Panc1 (cell line): Measurements from ENCODE around the gene ADGRE3. TPM values are rescaled to one million over a fixed set of nuclear protein-coding genes. Genes with fewer than 3 reads are reported as not detected.

ENCODE experiments used
- ATAC-seq: fragments of 200-7000 bp; cut with Tn5 transposase; 2 replicates; pipeline ENCODE4 v1.9.1; 2020; ENCODE audit warnings: mild to moderate bottlenecking, moderate library complexity
- BruUV-seq: library from RNA; stranded (reverse); fragments of 400-500 nt; replicated peaks from 2 replicates; lab custom pipeline; 2021; lab: Mats Ljungman, UMichigan
- CTCF ChIA-PET: fragments of 300-600 bp; sonication (Branson Sonifier 250); formaldehyde crosslinking; loops from one replicate; lab custom pipeline; 2022; ENCODE audit warnings: antibody characterized with exemption; lab: Charles Lee
- POLR2A ChIA-PET: fragments of 300-600 bp; sonication (Branson Sonifier 250); formaldehyde crosslinking; loops from one replicate; lab custom pipeline; 2022; ENCODE audit warnings: antibody characterized with exemption; lab: Charles Lee
- DNase-seq: peaks from one replicate; pipeline ENCODE4 v3.0.0-alpha.2; 2010; ENCODE audit warnings: low read depth, low spot score
- H3K27ac ChIP-seq: 2 replicates; pipeline ENCODE4 v1.5.1; 2011; ENCODE audit warnings: mild to moderate bottlenecking, low read length, inconsistent platforms
- H3K27me3 ChIP-seq: fragments of 200-500 bp; sonication (Bioruptor generic); 2 replicates; pipeline ENCODE4 v1.6.0; 2014; ENCODE audit warnings: low read length, inconsistent platforms; ENCODE audit not compliant: control insufficient read depth, insufficient read depth
- H3K36me3 ChIP-seq: fragments of 200-500 bp; sonication (Bioruptor generic); 2 replicates; pipeline ENCODE4 v1.5.1; 2014; ENCODE audit warnings: inconsistent platforms, mild to moderate bottlenecking, low read length, moderate library complexity; ENCODE audit not compliant: control insufficient read depth, insufficient read depth
- H3K4me1 ChIP-seq: 2 replicates; pipeline ENCODE4 v1.5.1; 2011; ENCODE audit warnings: inconsistent platforms, mild to moderate bottlenecking, low read length, moderate library complexity; ENCODE audit not compliant: control insufficient read depth, insufficient read depth
- H3K4me3 ChIP-seq, 2 experiments: 2 replicates each; pipeline ENCODE4 v1.5.1; 2011 to 2012; ENCODE audit warnings: low read depth in 2 of 2, low read length in 2 of 2, mild to moderate bottlenecking in 2 of 2, inconsistent platforms in 1 of 2, moderate library complexity in 1 of 2
- H3K9me3 ChIP-seq: fragments of 200-500 bp; sonication (Bioruptor generic); 2 replicates; pipeline ENCODE4 v1.5.1; 2014; ENCODE audit warnings: low read depth, mild to moderate bottlenecking, inconsistent platforms, low read length, moderate library complexity; ENCODE audit not compliant: control insufficient read depth, insufficient read depth
- POLR2AphosphoS5 ChIP-seq: IDR thresholded peaks from 2 replicates; pipeline ENCODE4 v1.6.1; 2012; ENCODE audit warnings: mild to moderate bottlenecking, low read depth, low read length, moderate library complexity
- SIN3A ChIP-seq: IDR thresholded peaks from 2 replicates; pipeline ENCODE4 v1.6.1; 2012; ENCODE audit warnings: low read depth, mild to moderate bottlenecking, low read length, moderate library complexity, borderline replicate concordance; ENCODE audit not compliant: insufficient read depth
- TCF7L2 ChIP-seq: IDR thresholded peaks from 2 replicates; pipeline ENCODE4 v1.6.1; 2011; ENCODE audit warnings: mild to moderate bottlenecking, low read depth, low read length, inconsistent platforms
- in situ Hi-C: cut with HindIII; loops from 2 replicates; pipeline ENCODE4 v1.10.0; 2016; ENCODE audit warnings: low sequenced_read_pairs, low pct_unique_long_range_greater_than_20kb
- intact Hi-C: fragments of 100-400 bp; cut with micrococcal nuclease; formaldehyde crosslinking; loops from one replicate; pipeline ENCODE4 v1.10.0; 2022; ENCODE audit not compliant: unreplicated experiment
- total RNA-seq: library from RNA; stranded (reverse); gene quantifications from one replicate; pipeline ENCODE4 v1.2.1, GENCODE V29; 2021; ENCODE audit not compliant: unreplicated experiment
- TF ChIP-seq, protein P1 (sequence below), 2 experiments: IDR thresholded peaks; 2 replicates each; pipeline ENCODE4 v1.6.1; 2011 to 2012; ENCODE audit warnings: low read depth in 2 of 2, control low read depth in 1 of 2, low read length in 1 of 2, mild to moderate bottlenecking in 1 of 2, moderate library complexity in 1 of 2; ENCODE audit not compliant: insufficient read depth in 1 of 2
- TF ChIP-seq, protein P2 (sequence below): fragments of 450-650 bp; IDR thresholded peaks from 2 replicates; pipeline ENCODE4 v1.5.1; 2017; ENCODE audit warnings: mild to moderate bottlenecking

ADGRE3 gene
- total RNA-seq, 1 experiment from 2014 or later: not detected

DNA sequence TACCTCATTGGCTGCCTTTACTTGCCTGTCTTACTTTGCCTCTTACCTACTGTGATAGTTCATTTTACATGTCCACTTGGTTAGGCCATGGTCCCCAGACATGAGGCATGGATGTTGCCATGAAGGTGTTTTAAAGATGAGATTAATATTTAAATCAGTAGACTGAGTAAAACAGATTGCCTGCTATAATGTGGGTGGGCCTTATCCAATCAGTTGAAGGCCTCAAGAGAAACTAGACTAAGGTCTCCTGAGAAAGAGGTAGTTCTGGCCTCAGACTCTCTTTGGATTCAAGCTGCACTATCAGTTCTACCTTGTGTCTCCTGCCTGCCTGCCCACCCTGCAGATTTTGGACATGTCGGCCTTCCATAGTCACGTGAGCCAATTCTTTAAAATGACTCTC, 26.1 kb downstream of the ADGRE3 start:
- POLR2A ChIA-PET: no interaction called here
- Histone ChIP-seq H3K4me3 (no peak overlapping the region), H3K36me3 (no peaks in the 10 kb centered on the region), H3K4me1 (no peaks in the 10 kb centered on the region), H3K27me3 (no peaks in the 10 kb centered on the region), H3K9me3 (no peaks in the 10 kb centered on the region), H3K27ac (no peak overlapping the region)
- ATAC-seq (no peak), DNase-seq (no peak)
- CTCF ChIA-PET: no interaction called here
- TF ChIP-seq SIN3A (no peak), TCF7L2 (no peak), POLR2AphosphoS5 (no peak)
- TF ChIP-seq, protein P1, sequence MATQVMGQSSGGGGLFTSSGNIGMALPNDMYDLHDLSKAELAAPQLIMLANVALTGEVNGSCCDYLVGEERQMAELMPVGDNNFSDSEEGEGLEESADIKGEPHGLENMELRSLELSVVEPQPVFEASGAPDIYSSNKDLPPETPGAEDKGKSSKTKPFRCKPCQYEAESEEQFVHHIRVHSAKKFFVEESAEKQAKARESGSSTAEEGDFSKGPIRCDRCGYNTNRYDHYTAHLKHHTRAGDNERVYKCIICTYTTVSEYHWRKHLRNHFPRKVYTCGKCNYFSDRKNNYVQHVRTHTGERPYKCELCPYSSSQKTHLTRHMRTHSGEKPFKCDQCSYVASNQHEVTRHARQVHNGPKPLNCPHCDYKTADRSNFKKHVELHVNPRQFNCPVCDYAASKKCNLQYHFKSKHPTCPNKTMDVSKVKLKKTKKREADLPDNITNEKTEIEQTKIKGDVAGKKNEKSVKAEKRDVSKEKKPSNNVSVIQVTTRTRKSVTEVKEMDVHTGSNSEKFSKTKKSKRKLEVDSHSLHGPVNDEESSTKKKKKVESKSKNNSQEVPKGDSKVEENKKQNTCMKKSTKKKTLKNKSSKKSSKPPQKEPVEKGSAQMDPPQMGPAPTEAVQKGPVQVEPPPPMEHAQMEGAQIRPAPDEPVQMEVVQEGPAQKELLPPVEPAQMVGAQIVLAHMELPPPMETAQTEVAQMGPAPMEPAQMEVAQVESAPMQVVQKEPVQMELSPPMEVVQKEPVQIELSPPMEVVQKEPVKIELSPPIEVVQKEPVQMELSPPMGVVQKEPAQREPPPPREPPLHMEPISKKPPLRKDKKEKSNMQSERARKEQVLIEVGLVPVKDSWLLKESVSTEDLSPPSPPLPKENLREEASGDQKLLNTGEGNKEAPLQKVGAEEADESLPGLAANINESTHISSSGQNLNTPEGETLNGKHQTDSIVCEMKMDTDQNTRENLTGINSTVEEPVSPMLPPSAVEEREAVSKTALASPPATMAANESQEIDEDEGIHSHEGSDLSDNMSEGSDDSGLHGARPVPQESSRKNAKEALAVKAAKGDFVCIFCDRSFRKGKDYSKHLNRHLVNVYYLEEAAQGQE (IDR thresholded peaks at IDR 0.05; ENCODE audit: insufficient read depth in 1 of 2, low read depth in 2 of 2, low read length in 1 of 2): no peak
- TF ChIP-seq, protein P2, sequence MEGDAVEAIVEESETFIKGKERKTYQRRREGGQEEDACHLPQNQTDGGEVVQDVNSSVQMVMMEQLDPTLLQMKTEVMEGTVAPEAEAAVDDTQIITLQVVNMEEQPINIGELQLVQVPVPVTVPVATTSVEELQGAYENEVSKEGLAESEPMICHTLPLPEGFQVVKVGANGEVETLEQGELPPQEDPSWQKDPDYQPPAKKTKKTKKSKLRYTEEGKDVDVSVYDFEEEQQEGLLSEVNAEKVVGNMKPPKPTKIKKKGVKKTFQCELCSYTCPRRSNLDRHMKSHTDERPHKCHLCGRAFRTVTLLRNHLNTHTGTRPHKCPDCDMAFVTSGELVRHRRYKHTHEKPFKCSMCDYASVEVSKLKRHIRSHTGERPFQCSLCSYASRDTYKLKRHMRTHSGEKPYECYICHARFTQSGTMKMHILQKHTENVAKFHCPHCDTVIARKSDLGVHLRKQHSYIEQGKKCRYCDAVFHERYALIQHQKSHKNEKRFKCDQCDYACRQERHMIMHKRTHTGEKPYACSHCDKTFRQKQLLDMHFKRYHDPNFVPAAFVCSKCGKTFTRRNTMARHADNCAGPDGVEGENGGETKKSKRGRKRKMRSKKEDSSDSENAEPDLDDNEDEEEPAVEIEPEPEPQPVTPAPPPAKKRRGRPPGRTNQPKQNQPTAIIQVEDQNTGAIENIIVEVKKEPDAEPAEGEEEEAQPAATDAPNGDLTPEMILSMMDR: no peak
- BruUV-seq: no TSS peak
- in situ Hi-C loops: no loop called here
- intact Hi-C loops: no loop called here

DNA sequence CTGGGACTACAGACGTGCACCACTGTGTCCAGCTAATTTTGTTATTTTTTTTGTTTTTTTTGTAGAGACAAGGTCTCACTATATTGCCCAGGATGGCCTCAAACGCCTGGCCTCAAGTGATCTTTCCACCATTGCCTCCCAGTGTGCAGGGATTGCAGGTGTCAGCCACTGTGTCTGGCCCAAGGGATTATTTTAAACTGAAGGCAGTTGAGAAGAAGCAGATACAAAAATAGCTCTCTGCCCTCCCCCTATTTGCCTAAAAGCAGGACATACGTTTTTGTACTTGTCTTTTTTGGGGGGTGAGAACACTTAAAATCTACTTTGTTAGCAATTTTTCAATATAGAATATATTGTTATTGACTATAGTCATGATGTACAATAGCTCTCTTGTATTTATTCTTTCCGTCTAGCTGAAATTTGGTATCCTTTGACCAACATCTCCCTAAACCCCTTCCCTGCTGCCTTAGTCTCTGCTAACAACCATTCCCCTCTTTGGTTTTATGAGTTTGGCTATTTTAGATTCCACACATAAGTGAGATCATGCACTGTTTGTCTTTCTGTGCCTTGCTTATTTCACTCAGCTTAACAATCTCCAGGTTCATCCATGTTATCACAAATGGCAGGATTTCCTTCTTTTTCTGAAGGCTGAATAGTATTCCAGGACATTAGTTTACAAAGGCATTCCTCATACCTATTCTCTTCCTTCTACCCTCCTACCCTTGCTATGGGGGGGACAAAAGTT, 34.9 kb downstream of the ADGRE3 start:
- H3K27me3 ChIP-seq: no peaks in the 10 kb centered on the region
- no peaks in the 10 kb centered on the region for H3K9me3 ChIP-seq
- H3K4me3 ChIP-seq: no peak overlapping the region
- no peaks in the 10 kb centered on the region for H3K4me1 ChIP-seq
- ATAC-seq: no peak
- DNase-seq: no peak
- BruUV-seq: no TSS peak
- intact Hi-C loops: no loop called here
- no peaks in the 10 kb centered on the region for H3K36me3 ChIP-seq
- in situ Hi-C loops: no loop called here
- ChIA-PET POLR2A (interaction anchor here (0.5 kb wide), 1 partner anchor 23 kb away, joined by 6 read pairs; no protein-coding TSS in a partner anchor), CTCF (no interaction called here)
- no peak overlapping the region for H3K27ac ChIP-seq
- no peak for TF ChIP-seq POLR2AphosphoS5
- TF ChIP-seq, protein P2: no peak
- no peak for TF ChIP-seq SIN3A
- no peak for TF ChIP-seq TCF7L2
- TF ChIP-seq, protein P1 (IDR thresholded peaks at IDR 0.05; ENCODE audit: insufficient read depth in 1 of 2, low read depth in 2 of 2, low read length in 1 of 2): no peak
